ENCODE results near the gene HEATR9. TPM values are rescaled to one million over a fixed set of nuclear protein-coding genes. Genes with fewer than 3 reads are reported as not detected.

HEATR9 gene
- total RNA-seq, 4 donors from 2014 or later = not detected

GRCh38 chr17:35841505-35841904 is 27.2 kb downstream of the HEATR9 start:
- peaks cover 5 to 100% of the 10 kb centered on the region in 2 donors for H3K36me3 ChIP-seq
- H3K9me3 ChIP-seq = no peaks in the 10 kb centered on the region
- no peak overlapping the region for H3K4me3 ChIP-seq
- DNase-seq (no peak), ATAC-seq (no peak)
- H3K4me1 ChIP-seq = no peaks in the 10 kb centered on the region
- in situ Hi-C loops (cut with MboI; ENCODE audit: low sequenced_read_pairs in 4 of 4) = no loop called here
- no peaks in the 10 kb centered on the region for H3K27me3 ChIP-seq
- H3K27ac ChIP-seq = no peak overlapping the region
- intact Hi-C loops (cut with DNase I; ENCODE audit: low total_unique reads) = no loop called here
- no peak for TF ChIP-seq CTCF (IDR thresholded peaks at IDR 0.05 in 4 of 5, conservative IDR thresholded peaks at IDR 0.05 in 1 of 5)
- TF ChIP-seq POLR2A (IDR thresholded peaks at IDR 0.05) = no peak

GRCh38 chr17:35841101-35841500 is 27.6 kb downstream of the HEATR9 start:
- intact Hi-C loops (cut with DNase I; ENCODE audit: low total_unique reads) = no loop called here

GRCh38 chr17:35825206-35825605 is 43.5 kb downstream of the HEATR9 start:
- in situ Hi-C loops (cut with MboI; ENCODE audit: low sequenced_read_pairs in 4 of 4) = no loop called here

More at GRCh38 chr17:35841101-35841500, 27.6 kb downstream of the HEATR9 start:
- Histone ChIP-seq H3K27me3 (no peaks in the 10 kb centered on the region), H3K36me3 (peaks cover 3 to 100% of the 10 kb centered on the region in 2 donors), H3K4me3 (no peak overlapping the region), H3K9me3 (no peaks in the 10 kb centered on the region), H3K27ac (no peak overlapping the region), H3K4me1 (no peaks in the 10 kb centered on the region)
- ATAC-seq (no peak), DNase-seq (no peak)
- in situ Hi-C loops (cut with MboI; ENCODE audit: low sequenced_read_pairs in 4 of 4) = no loop called here
- no peak for TF ChIP-seq CTCF (IDR thresholded peaks at IDR 0.05 in 4 of 5, conservative IDR thresholded peaks at IDR 0.05 in 1 of 5)
- no peak for TF ChIP-seq POLR2A (IDR thresholded peaks at IDR 0.05)

GRCh38 chr17:35821308-35821707 is 47.4 kb downstream of the HEATR9 start:
- ATAC-seq (no peak), DNase-seq (no peak)
- TF ChIP-seq CTCF (IDR thresholded peaks at IDR 0.05 in 4 of 5, conservative IDR thresholded peaks at IDR 0.05 in 1 of 5) = no peak
- no peak for TF ChIP-seq POLR2A (IDR thresholded peaks at IDR 0.05)
- Histone ChIP-seq H3K27me3 (no peaks in the 10 kb centered on the region), H3K36me3 (peaks cover 0 to 65% of the 10 kb centered on the region in 2 donors), H3K4me1 (peaks cover 6 to 7% of the 10 kb centered on the region in 2 donors), H3K27ac (no peak overlapping the region), H3K9me3 (no peaks in the 10 kb centered on the region), H3K4me3 (no peak overlapping the region)
- intact Hi-C loops (cut with DNase I; ENCODE audit: low total_unique reads) = loop anchor here (10.0 kb wide), 1 partner anchor 157 kb away; no protein-coding TSS in a partner anchor
- in situ Hi-C loops (cut with MboI; ENCODE audit: low sequenced_read_pairs in 4 of 4) = no loop called here

More at GRCh38 chr17:35825206-35825605, 43.5 kb downstream of the HEATR9 start:
- Histone ChIP-seq H3K4me3 (no peak overlapping the region), H3K27ac (no peak overlapping the region), H3K4me1 (peaks cover 0 to 3% of the 10 kb centered on the region in 2 donors), H3K9me3 (no peaks in the 10 kb centered on the region), H3K36me3 (peaks cover 0 to 65% of the 10 kb centered on the region in 2 donors), H3K27me3 (no peaks in the 10 kb centered on the region)
- no peak for DNase-seq
- ATAC-seq = no peak
- intact Hi-C loops (cut with DNase I; ENCODE audit: low total_unique reads) = loop anchor here (10.0 kb wide), 1 partner anchor 160 kb away; no protein-coding TSS in a partner anchor
- no peak for TF ChIP-seq POLR2A (IDR thresholded peaks at IDR 0.05)
- no peak for TF ChIP-seq CTCF (IDR thresholded peaks at IDR 0.05 in 4 of 5, conservative IDR thresholded peaks at IDR 0.05 in 1 of 5)

- no peaks in the 10 kb centered on the region for H3K27me3 ChIP-seq
- ATAC-seq (no peak), DNase-seq (no peak)
- H3K4me3 ChIP-seq = no peak overlapping the region
- TF ChIP-seq CTCF (IDR thresholded peaks at IDR 0.05 in 4 of 5, conservative IDR thresholded peaks at IDR 0.05 in 1 of 5) (no peak), POLR2A (IDR thresholded peaks at IDR 0.05) (no peak)
- intact Hi-C loops (cut with DNase I; ENCODE audit: low total_unique reads) (no loop called here), in situ Hi-C loops (cut with MboI; ENCODE audit: low sequenced_read_pairs in 4 of 4) (no loop called here)
- peaks cover 12 to 20% of the 10 kb centered on the region in 2 donors for H3K4me1 ChIP-seq
- no peaks in the 10 kb centered on the region for H3K9me3 ChIP-seq
- H3K36me3 ChIP-seq = peaks cover 0 to 57% of the 10 kb centered on the region in 2 donors
- no peak overlapping the region for H3K27ac ChIP-seq
These were observed 49.2 kb downstream of the HEATR9 start for GRCh38 chr17:35819455-35819854.

All from gastrocnemius medialis (tissue), 4 donors.